Muscle layer of duodenum (tissue), 2 donors: ENCODE data around the gene LZTS2.

Source experiments
- H3K27ac ChIP-seq: one replicate; pipeline ENCODE4 v1.7.0; 2013; ENCODE audit warnings: mild to moderate bottlenecking, low read length
- H3K27me3 ChIP-seq: one replicate; pipeline ENCODE4 v1.7.0; 2013; ENCODE audit warnings: low read depth, mild to moderate bottlenecking, control low read depth, low read length
- H3K36me3 ChIP-seq, 2 donors: one replicate each; pipeline ENCODE4 v1.7.0; 2013; ENCODE audit warnings: low read length in 2 of 2, control low read depth in 1 of 2, mild to moderate bottlenecking in 1 of 2; ENCODE audit not compliant: insufficient read depth in 2 of 2, control insufficient read depth in 1 of 2
- H3K4me1 ChIP-seq, 2 donors: one replicate each; pipeline ENCODE4 v1.7.0; 2013; ENCODE audit warnings: low read length in 2 of 2, mild to moderate bottlenecking in 2 of 2, control low read depth in 1 of 2, moderate library complexity in 1 of 2; ENCODE audit not compliant: insufficient read depth in 2 of 2, control insufficient read depth in 1 of 2
- H3K4me3 ChIP-seq, 2 donors: one replicate each; pipeline ENCODE4 v1.7.0; 2013; ENCODE audit warnings: low read length in 2 of 2, low read depth in 1 of 2, mild to moderate bottlenecking in 1 of 2
- H3K9me3 ChIP-seq, 2 donors: one replicate each; pipeline ENCODE4 v1.7.0; 2013; ENCODE audit warnings: low read length in 2 of 2, control low read depth in 1 of 2, mild to moderate bottlenecking in 1 of 2; ENCODE audit not compliant: control insufficient read depth in 1 of 2
- donor health status: healthy.

Gene LZTS2

DNA sequence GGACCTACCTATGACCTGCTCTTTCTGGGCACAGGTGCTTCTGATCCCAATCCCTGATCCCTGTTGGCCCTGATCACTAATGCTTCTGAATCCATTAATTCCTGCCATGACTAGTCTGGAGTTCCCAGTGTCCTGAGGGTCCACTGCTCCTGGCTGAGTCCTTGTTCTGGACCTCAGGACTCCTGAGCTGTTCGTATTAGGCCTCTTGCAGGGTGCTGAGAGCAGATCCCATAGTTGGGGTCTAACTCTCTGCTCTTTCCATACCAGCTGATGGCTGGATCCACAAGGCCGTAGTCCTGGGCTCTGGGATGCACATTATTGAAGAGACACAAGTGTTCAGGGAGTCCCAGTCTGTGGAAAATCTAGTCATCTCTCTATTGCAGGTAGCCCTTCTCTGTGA lies 19.3 kb upstream of the LZTS2 start:
- H3K27ac ChIP-seq = no peak overlapping the region
- peaks cover 31 to 37% of the 10 kb centered on the region in 2 donors for H3K36me3 ChIP-seq

DNA sequence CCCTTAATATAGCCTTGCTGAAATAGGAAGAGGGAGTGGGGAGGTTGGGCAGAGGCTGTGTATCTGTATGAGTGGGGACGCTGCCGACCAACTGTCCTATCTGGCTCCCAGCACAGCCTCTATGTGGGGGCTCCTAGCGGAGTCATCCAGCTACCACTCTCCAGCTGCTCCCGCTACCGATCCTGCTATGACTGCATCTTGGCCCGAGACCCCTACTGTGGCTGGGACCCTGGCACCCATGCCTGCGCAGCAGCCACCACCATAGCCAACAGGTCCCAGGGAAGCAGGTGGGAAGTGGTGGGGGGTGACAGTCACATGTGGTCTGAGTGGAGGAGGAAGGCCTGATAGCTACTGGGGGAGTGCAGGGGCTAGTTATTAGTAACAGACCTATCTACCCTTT lies 18.9 kb upstream of the LZTS2 start:
- Histone ChIP-seq H3K27ac (no peak overlapping the region), H3K27me3 (no peaks in the 10 kb centered on the region), H3K36me3 (peaks cover 31 to 37% of the 10 kb centered on the region in 2 donors), H3K4me1 (no peaks in the 10 kb centered on the region), H3K4me3 (no peak overlapping the region), H3K9me3 (no peaks in the 10 kb centered on the region)

More for the DNA sequence above, 19.3 kb upstream of the LZTS2 start:
- H3K4me1 ChIP-seq = no peaks in the 10 kb centered on the region
- H3K9me3 ChIP-seq = no peaks in the 10 kb centered on the region
- no peaks in the 10 kb centered on the region for H3K27me3 ChIP-seq
- H3K4me3 ChIP-seq = no peak overlapping the region

- peaks cover 35 to 37% of the 10 kb centered on the region in 2 donors for H3K36me3 ChIP-seq
- no peaks in the 10 kb centered on the region for H3K27me3 ChIP-seq
- no peak overlapping the region for H3K27ac ChIP-seq
- no peaks in the 10 kb centered on the region for H3K9me3 ChIP-seq
- H3K4me1 ChIP-seq = peaks cover 1 to 2% of the 10 kb centered on the region in 2 donors
- H3K4me3 ChIP-seq = no peak overlapping the region
Measured at GRCh38 chr10:100981178-100981772, 18.3 kb upstream of the LZTS2 start.

DNA sequence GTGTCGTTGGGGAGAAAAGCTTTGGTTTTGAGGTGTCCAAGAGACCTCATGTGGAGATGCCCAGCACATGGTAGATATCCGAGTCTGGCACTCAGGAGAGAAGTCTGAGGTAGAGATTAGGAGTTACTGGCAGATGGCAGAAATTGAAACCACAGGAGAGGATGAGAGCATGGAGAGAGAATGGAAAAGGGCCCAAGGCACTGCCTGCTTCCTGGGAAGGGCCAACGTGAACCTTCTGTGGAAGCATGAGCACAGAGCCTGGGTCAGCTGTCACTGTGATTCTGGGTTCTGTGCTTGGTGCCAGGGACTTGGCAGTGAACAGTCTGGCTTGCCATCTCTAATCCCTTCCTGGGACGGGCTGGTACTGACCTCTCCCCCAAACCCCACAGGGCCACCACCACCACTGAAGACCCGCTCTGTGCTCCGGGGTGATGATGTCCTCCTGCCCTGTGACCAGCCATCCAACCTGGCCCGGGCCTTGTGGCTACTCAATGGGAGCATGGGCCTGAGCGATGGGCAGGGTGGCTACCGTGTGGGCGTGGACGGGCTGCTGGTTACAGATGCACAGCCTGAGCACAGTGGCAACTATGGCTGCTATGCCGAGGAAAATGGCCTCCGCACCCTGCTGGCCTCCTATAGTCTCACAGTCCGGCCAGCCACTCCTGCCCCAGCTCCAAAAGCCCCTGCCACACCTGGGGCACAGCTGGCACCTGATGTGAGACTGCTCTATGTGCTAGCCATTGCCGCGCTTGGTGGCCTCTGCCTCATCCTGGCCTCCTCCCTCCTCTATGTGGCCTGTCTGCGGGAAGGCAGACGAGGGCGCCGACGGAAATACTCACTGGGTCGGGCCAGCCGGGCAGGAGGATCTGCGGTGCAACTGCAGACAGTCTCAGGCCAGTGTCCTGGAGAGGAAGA lies 16.4 kb upstream of the LZTS2 start:
- H3K4me1 ChIP-seq = peaks cover 11 to 15% of the 10 kb centered on the region in 2 donors
- no peaks in the 10 kb centered on the region for H3K27me3 ChIP-seq
- H3K27ac ChIP-seq = no peak overlapping the region
- peaks cover 31 to 37% of the 10 kb centered on the region in 2 donors for H3K36me3 ChIP-seq
- no peak overlapping the region for H3K4me3 ChIP-seq
- no peaks in the 10 kb centered on the region for H3K9me3 ChIP-seq

GRCh38 chr10:100983868-100984671 lies 15.5 kb upstream of the LZTS2 start:
- H3K4me1 ChIP-seq = peaks cover 13 to 22% of the 10 kb centered on the region in 2 donors
- no peaks in the 10 kb centered on the region for H3K9me3 ChIP-seq
- H3K27ac ChIP-seq = no peak overlapping the region
- H3K27me3 ChIP-seq = no peaks in the 10 kb centered on the region
- peaks cover 25 to 31% of the 10 kb centered on the region in 2 donors for H3K36me3 ChIP-seq
- H3K4me3 ChIP-seq = no peak overlapping the region

DNA sequence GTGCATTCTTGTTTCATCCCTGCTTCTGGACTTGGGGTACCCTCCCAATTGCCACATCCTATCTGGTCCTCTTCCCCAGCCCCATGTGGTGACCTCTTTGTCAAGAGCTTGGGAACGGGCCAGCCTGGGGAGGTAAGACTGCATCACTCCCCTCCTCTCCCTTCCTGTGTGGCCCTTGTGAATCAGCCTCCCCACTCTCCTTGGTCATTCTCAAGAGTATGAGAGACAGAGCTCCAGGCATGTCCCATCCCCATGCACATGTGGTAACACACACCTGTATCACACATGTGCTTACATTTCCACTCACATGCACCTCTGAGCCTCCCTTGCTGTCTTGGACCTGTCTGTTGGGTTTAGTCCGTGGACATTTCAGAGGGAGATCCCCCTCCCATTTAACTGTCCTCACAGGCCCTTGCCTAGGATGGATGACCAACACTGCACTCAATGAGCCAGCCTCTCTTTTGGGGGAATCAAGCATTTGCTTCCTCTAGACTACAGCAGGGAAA lies 14.9 kb upstream of the LZTS2 start:
- no peaks in the 10 kb centered on the region for H3K9me3 ChIP-seq
- no peaks in the 10 kb centered on the region for H3K27me3 ChIP-seq
- no peak overlapping the region for H3K27ac ChIP-seq
- peaks cover 29 to 31% of the 10 kb centered on the region in 2 donors for H3K36me3 ChIP-seq
- peaks cover 13 to 22% of the 10 kb centered on the region in 2 donors for H3K4me1 ChIP-seq
- H3K4me3 ChIP-seq = no peak overlapping the region

- Histone ChIP-seq H3K27ac (no peak overlapping the region), H3K36me3 (peaks cover 27 to 31% of the 10 kb centered on the region in 2 donors), H3K4me1 (peaks cover 13 to 22% of the 10 kb centered on the region in 2 donors), H3K4me3 (no peak overlapping the region), H3K9me3 (no peaks in the 10 kb centered on the region), H3K27me3 (no peaks in the 10 kb centered on the region)
Measured at GRCh38 chr10:100985336-100985735, 14.3 kb upstream of the LZTS2 start.

DNA sequence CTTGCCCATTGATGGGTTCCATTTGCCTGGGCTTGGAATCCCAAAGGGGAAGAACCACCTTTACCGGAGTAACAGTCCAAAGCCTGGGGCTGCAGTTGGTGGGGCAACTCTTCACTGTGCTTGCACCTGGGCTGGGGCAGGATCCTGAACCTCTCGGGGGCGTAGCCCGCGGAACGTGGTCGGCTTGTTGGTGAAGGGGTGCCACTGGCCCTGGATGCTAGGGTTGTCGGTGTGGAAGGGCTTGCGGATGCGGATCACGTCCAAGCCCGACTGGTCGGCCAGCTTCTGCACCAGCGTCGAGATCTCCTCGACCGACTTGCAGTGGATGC lies 13.0 kb upstream of the LZTS2 start:
- Histone ChIP-seq H3K36me3 (peaks cover 27 to 31% of the 10 kb centered on the region in 2 donors), H3K27me3 (no peaks in the 10 kb centered on the region), H3K9me3 (no peaks in the 10 kb centered on the region), H3K27ac (no peak overlapping the region), H3K4me1 (peaks cover 13 to 22% of the 10 kb centered on the region in 2 donors), H3K4me3 (peak overlapping the region; percentile 91 to 99)

DNA sequence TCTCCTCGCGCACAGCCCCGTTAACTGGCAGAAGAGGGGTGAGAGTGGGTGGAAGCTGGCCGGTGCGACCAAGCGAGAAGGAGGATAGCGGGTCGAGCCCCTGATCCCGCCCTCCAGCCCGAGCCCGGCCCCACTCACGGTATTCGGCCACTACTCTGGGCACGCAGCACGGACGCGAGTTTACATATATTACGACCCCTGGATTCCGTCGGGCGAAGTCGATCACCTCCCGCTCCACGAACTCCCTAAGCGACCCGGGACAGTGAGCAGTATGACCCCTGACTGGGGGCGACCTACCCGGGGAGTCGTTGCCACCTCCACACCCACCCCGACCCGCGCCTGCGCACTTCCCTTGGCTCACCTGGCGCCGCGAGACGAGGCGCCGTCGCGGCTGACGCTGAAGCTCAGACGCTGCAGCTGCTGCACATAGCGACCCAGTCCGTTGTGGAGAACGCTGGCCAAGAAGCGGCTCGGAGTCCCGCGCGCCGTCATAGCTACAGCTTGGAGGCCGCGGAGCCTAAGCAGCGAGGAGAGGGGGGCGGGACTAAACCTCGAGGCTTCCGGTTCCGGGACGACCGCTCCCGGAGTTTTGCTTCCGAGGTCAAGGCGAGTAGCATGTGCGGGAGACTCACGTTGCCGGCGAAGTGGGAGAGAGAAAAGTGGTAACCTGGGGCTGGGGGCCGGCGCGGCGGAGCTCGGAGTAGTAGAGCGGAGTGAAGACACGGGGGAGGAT lies 12.5 kb upstream of the LZTS2 start, which contains the start of the genes MRPL43 and TWNK:
MRPL43 (minus strand) TSS at position 546 of the 733 bp plus-strand sequence; CDS start at position 492, 54 bp downstream.
TWNK (plus strand) TSS at position 592 of the 733 bp plus-strand sequence. CDS start 668 bp downstream, outside the sequence.
- peaks cover 13 to 22% of the 10 kb centered on the region in 2 donors for H3K4me1 ChIP-seq
- H3K27me3 ChIP-seq = no peaks in the 10 kb centered on the region
- H3K36me3 ChIP-seq = peaks cover 27 to 31% of the 10 kb centered on the region in 2 donors
- H3K9me3 ChIP-seq = no peaks in the 10 kb centered on the region
- no peak within 1 kb of the TSS for H3K27ac ChIP-seq
- peak within 1 kb of the TSS; percentile 91 to 99 for H3K4me3 ChIP-seq

- H3K4me3 ChIP-seq = peak overlapping the region; percentile 91 to 99
Measured at GRCh38 chr10:100987685-100988049, 11.9 kb upstream of the LZTS2 start.

More at GRCh38 chr10:100987685-100988049, 11.9 kb upstream of the LZTS2 start:
- Histone ChIP-seq H3K9me3 (no peaks in the 10 kb centered on the region), H3K27me3 (no peaks in the 10 kb centered on the region), H3K4me1 (peaks cover 13 to 22% of the 10 kb centered on the region in 2 donors), H3K27ac (no peak overlapping the region), H3K36me3 (peaks cover 27 to 30% of the 10 kb centered on the region in 2 donors)
